ENCODE data around the gene MSN.

Gene MSN

DNA sequence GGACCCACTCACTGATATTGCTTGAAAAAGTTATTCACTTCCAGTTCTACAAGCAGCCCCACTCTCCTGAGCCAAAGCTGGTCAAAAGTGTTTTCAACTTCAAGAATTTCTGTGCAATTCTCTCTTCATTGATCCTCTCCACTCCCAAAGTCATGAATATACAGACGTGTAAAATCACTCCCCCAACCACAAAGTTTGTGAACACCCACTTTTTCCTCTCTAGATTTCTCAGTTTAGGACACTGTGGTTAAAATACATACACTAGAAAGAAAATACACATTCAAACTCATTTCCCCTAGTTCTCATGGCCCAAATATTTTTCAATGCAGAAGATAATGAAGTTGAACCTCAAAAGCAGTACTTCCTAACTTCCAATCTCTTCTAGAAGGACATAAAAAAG, 116.3 kb downstream of the MSN start (continued):
- TF ChIP-seq, protein P1, sequence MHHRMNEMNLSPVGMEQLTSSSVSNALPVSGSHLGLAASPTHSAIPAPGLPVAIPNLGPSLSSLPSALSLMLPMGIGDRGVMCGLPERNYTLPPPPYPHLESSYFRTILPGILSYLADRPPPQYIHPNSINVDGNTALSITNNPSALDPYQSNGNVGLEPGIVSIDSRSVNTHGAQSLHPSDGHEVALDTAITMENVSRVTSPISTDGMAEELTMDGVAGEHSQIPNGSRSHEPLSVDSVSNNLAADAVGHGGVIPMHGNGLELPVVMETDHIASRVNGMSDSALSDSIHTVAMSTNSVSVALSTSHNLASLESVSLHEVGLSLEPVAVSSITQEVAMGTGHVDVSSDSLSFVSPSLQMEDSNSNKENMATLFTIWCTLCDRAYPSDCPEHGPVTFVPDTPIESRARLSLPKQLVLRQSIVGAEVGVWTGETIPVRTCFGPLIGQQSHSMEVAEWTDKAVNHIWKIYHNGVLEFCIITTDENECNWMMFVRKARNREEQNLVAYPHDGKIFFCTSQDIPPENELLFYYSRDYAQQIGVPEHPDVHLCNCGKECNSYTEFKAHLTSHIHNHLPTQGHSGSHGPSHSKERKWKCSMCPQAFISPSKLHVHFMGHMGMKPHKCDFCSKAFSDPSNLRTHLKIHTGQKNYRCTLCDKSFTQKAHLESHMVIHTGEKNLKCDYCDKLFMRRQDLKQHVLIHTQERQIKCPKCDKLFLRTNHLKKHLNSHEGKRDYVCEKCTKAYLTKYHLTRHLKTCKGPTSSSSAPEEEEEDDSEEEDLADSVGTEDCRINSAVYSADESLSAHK (tag by site-specific recombination; IDR thresholded peaks at IDR 0.05): no peak
- TF ChIP-seq FEZF1 (tag by site-specific recombination; IDR thresholded peaks at IDR 0.05): no peak
